Prostate gland (tissue), 2 donors: ENCODE results near the gene FAM131B.

ENCODE experiments used
- CTCF ChIP-seq, 4 experiments: fragments of 200-600 bp in 2 of 4; fragments of 450-650 bp in 2 of 4; sonication (generic) in 2 of 4; IDR thresholded peaks; 1 replicate in 3 of 4; 2 replicates in 1 of 4; pipeline ENCODE4 v1.5.1; 2016 to 2019; ENCODE audit warnings: antibody characterized with exemption in 4 of 4, mild to moderate bottlenecking in 2 of 4, moderate library complexity in 2 of 4
- POLR2A ChIP-seq: fragments of 450-650 bp; IDR thresholded peaks from one replicate; pipeline ENCODE4 v1.6.1; 2016; ENCODE audit warnings: antibody characterized with exemption, mild to moderate bottlenecking
- POLR2AphosphoS5 ChIP-seq: sonication (generic); formaldehyde crosslinking; IDR thresholded peaks from one replicate; pipeline ENCODE4 v1.6.1; 2017; ENCODE audit warnings: antibody characterized with exemption

- TF ChIP-seq POLR2AphosphoS5 (no peak), CTCF (IDR thresholded peaks at IDR 0.05) (no peak), POLR2A (no peak)
Measured at GRCh38 chr7:143374561-143374960, 12.0 kb upstream of the FAM131B start.
